Stimulated activated CD4-positive, alpha-beta T cell treated with anti-CD3 and anti-CD28 coated beads, Interleukin-2, amount 100 ng/mL, for 24 hours (primary cell): ENCODE measurements around the gene DALRD3.
A peak's percentile ranks its signal among the peaks of the same experiment; 100 is the strongest.

Experiments
- DNase-seq, 2 donors: peaks; one replicate each; pipeline ENCODE4 v3.0.0-alpha.2; 2020

DALRD3 gene

DNA sequence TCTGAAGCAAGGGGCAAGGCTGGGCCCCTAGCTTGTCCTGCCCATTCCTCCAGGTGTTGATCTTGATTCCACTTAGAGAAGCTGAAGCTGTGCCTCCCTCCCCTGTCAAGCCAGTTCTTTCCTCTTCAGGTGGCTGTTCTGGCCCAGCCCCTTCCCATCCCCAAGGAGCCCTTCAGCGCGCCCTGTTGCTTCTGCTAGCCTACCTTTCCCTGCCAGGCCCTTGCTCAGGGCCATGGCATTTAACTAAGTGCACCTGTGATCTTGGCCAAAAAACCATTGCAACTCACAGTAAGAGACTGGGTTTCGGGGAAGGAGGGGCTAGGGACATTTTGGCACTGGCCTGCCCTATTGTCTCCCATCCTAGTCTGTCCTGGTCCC, 13.1 kb downstream of the DALRD3 start:
- DNase-seq, result no peak

- no peak for DNase-seq
Measured at GRCh38 chr3:49004352-49005302, 13.8 kb downstream of the DALRD3 start.

DNA sequence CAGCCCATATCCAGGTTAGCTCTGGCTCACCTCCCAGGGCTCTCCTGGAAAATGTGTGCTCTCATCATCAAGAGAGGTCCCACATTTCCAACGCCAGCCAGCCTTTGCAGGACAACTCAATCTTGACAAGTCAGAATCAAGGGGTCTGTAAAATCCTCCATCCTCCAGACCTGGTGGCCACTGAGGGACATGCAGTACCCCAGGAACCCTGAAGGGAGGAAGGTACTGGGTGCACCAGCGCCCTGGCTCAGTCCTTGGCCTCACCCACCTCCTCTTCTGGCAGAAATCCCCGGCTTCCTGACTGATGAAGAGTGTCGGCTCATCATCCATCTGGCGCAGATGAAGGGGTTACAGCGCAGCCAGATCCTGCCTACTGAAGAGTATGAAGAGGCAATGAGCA, 17.2 kb downstream of the DALRD3 start:
- DNase-seq, result no peak

- no peak for DNase-seq
Measured at GRCh38 chr3:48999085-48999858, 19.1 kb downstream of the DALRD3 start.

- no peak for DNase-seq
Measured at GRCh38 chr3:48997714-48998637, 20.4 kb downstream of the DALRD3 start.

DNA sequence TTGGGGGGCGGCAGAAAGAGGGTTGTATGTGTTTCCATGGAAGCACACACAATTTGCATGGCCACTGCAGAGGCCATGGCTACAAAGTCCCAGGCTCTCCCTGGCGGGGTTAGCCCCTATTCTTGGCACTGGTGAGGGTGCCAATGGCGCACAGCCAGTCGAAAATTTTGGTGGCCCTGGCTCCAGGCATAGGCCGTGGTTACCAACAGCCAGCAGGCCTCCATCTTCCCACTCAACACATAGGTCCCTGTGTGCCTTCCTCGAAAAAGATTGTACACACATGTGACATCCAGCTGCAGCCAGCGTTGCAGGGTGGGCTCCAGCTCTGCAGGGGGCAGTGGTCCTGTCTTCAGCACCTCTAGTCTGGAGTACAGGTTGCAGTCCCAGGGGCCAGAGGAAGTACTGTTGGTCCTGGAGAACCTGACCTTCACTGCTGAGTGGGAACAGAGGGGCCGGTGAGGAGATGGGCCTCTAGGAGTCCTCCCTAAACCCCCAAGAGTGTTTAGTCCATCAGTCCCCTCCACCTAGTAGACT, 21.2 kb downstream of the DALRD3 start:
- DNase-seq, result no peak

DNA sequence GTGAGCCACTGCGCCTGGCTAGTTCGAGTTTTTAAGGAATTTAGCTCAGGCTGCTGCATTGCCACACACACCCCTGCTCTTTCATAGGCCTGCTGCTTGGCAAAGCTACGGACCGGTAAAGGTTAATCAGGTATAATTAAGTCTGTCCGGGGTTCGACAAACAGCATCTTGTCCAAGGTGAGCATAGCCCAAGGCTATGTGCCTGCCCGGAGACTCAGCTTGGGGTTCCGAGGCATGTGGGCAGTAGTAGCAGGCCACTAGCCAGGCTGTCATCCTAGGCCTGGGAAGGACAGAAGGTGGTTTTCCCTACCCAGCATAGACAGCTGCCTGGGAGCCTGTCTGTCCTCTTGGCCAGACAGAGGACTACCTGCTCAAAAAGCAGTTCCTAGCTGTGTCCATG, 21.7 kb downstream of the DALRD3 start:
- DNase-seq, result no peak

DNA sequence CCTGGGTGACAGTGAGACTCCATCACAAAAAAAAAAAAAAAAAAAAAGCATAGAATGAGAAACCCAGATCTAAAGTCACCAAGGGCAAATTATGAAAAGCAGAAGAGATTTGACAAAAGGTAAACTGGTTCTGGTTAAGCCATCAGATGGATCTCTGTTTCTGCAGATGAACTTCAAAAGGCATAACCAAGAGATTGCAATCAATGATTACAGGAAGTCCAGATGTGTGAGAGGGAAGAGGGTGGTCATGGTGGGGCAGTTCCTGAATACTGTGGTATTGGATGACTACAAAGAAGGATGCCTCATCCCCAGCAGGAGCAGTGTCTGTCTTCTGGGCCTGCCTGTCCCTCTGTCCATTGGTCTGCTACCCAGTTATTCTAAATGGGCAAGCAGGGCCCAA, 24.5 kb downstream of the DALRD3 start:
- no peak for DNase-seq

- DNase-seq, result no peak
Measured at GRCh38 chr3:48991851-48992545, 26.4 kb downstream of the DALRD3 start.

GRCh38 chr3:48990636-48991469, 27.5 kb downstream of the DALRD3 start:
- peak; percentile 44 to 49 for DNase-seq

DNA sequence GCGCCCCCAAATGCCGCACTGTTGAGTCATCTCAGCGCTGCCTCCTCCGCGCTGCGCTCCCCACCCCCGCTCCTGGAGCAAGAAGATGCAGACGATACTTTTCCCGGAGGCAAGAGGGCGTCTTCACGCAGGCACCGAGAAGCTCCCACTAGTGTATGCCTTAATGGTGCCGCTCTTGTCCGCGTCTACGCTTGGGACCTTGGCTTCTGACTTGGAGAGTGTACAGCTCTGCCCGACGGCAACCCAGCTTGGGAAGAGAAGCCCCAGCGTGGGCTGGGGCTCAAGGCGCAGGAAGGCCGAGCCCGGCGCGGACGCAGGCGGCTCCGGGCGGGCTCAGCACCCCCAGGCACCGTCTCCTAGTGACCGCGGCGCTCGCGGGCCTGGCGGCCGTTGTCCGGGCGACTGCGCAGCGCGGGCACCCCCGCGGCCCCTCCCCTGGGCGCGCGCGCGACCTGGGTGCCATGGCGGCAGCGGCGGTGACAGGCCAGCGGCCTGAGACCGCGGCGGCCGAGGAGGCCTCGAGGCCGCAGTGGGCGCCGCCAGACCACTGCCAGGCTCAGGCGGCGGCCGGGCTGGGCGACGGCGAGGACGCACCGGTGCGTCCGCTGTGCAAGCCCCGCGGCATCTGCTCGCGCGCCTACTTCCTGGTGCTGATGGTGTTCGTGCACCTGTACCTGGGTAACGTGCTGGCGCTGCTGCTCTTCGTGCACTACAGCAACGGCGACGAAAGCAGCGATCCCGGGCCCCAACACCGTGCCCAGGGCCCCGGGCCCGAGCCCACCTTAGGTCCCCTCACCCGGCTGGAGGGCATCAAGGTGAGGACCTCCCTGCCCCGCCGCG, 28.4 kb downstream of the DALRD3 start, which contains the start of gene P4HTM:
TSS of gene P4HTM (plus strand) at position 446 of the 840 bp plus-strand sequence. CDS start at position 462, 16 bp downstream.
- DNase-seq, result peak; percentile 85 to 86

DNA sequence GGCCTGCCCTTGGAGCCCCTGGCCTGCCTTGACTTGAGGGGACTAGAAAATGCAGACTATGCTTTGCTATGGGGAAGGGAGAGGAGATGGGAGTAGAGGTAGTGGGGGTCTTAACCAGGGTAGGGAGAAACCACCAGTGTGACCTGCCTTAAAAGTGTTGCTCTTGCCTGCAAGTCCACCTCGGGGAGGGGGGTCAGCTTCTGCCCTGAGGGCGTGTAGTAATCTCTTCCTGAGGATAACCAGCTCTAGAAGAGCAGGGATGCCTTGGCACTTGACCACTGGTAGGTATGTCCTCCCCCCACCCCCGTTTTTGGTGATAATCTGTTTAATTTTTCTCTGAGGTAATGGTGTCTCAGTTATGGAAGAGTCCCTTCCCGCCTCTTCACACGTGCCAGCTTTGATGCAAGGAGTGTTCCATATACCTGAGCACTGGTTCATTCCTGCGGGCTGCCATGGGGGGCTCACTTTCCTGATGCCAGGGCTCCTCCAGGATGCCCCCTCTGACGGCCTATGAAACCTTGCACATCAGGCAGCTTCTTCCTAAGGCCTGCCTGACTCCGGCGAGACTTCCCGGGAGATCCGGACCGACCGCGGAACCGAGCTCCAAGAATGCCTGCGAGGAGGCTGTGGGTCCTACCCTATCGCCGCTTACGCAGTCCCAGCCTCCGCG, 29.1 kb downstream of the DALRD3 start:
- no peak for DNase-seq

GRCh38 chr3:48985831-48986376, 32.5 kb downstream of the DALRD3 start:
- DNase-seq, result no peak

GRCh38 chr3:48984663-48985062, 33.7 kb downstream of the DALRD3 start:
- no peak for DNase-seq

DNA sequence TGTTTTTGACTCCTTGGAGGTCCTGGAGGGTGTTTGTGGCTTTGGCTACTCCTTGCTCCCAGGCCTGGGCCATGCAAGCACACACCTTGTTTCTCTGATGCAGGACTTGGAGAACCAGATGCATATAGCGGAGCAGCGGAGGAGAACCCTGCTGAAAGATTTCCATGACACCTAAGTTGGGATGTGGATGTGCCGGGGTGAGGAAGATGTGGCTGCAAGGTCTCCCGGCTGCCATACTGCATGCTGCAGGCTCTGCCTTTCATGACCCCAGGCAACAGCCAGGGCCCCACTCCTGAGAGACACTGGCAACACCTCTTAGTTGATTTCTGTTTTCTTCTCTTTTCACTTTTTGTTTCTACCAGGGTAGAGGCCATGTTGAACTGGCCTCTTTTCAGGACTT, 35.3 kb downstream of the DALRD3 start:
- DNase-seq, result no peak

- DNase-seq, result no peak
Measured at GRCh38 chr3:48982686-48983085, 35.7 kb downstream of the DALRD3 start.

- no peak for DNase-seq
Measured at GRCh38 chr3:48982016-48982415, 36.4 kb downstream of the DALRD3 start.

DNA sequence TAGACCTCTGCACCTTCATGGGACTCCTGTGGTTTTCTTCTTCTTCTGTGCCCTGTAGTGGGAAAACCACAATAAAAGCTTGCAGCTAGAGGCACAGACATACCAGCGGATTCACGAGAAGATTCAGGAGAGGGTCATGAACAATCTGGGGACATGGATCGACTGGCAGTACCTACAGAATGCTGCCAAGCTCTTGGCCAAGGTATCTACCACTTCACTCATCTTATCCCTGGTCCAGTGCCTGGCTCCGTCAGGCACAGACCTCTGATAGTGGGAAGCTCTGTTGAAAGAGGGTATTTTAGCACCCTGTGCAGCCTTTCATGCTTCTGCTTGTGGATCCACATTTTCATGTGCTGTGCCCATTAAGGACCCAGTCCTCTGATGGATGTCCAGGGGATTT, 38.1 kb downstream of the DALRD3 start:
- DNase-seq, result no peak

- DNase-seq, result no peak
Measured at GRCh38 chr3:48979451-48979850, 38.9 kb downstream of the DALRD3 start.
